Stimulated activated CD4-positive, alpha-beta T cell treated with anti-CD3 and anti-CD28 coated beads, Interleukin-4, amount 100 ng/mL, for 48 hours (primary cell): Measurements from ENCODE around the gene CD28.

Source experiments
- DNase-seq, 2 donors: peaks; one replicate each; pipeline ENCODE4 v3.0.0-alpha.2; 2020; ENCODE audit warnings: low read depth in 2 of 2

Gene CD28

DNA sequence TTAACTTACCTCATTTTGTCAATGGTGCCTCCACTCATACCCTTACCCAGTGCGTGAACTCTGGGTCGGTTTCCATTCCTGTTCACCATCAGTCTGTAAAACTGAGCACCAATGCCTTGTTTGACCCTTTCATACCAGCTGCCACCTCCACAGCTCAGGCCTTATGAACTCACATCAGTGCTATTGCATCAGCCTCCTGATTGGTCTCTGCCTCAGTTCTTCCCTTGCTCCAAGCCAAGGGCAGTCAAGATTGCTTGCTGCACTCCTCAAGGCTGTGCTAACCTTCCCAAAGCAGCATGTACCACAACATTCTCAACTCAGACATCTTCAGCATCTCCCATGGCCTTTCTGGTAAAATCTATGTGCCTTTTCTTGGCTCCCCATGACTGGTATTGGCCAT, 9.3 kb downstream of the CD28 start:
- no peak for DNase-seq

GRCh38 chr2:203718087-203718486, 11.6 kb downstream of the CD28 start:
- DNase-seq = no peak

DNA sequence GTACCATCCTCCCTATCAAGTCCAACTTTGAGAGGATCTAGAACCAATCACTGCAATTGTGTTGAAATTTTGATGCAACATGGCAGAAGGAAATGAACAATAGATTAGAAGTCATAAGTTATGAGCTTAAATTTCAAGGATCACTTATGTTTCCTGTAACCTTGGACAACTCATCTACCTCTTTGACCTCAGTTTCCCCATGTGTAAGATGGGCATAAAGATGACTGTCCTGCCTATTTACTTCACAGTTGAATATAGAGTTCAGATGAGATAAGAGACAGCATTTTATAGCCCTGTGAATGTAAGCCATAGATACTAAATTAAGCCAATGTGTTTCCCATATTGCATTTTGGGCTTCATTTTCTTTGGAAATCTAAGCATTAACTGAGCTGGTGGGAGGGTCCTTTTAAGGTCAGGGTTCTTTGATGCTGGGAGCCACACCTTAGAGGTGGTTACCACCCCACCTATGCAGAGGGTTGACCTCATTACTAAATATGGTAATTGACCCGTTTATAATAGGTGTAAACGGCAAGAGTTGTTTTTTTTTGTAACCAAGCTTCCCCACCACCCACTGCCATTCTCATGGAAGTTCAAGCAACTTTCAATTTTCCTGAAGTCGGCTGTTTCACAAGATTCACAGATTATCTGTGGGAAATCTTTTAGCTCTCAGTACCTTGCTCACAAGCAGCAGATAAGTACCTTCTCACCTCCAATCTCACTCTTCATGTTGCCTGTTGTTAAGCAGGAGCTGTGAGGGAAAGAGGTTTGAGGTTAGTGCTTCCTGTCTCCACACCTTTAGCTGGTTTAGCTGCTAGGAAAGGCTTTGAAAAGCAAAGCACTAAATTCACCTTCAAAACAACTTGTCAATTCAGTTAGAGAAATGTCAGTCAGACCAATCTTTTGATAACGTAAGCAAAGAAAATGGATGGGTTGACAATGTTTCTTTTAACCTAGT, 13.3 kb downstream of the CD28 start:
- DNase-seq = no peak

DNA sequence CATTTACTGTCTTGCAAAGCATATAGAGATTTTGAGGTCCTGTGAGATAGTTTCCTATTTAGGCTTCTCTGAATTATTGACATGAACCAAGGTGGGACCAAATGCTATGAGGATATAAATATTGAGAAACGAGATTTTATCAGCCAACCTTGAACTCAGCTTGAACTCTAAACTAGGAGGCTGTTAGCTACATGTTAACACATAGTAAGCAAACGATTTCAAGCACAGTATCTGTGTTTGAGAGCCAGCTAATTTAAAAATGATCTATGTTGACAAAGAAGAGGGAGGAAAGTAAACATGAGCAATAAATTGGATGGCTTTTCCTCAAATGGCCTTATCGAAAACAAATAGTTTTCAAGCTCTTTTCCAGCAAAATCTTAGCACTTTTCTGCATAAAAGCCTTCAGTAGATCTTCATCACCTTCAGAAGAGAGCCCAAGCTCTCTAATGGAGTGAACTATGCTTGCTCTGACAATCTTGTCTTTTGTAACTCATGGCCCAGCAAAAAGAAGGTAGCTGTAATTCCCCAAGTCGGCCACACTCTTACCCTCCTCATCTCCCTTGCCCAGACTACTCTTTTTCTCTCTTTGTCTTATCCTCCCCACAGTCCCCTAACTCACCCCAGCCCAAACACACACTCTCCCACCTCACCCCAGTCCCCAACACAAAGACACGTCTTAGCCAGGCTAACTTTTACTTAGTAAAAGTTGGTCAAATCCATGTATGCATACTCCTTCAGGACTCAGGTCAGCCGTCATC, 14.7 kb downstream of the CD28 start:
- no peak for DNase-seq

DNA sequence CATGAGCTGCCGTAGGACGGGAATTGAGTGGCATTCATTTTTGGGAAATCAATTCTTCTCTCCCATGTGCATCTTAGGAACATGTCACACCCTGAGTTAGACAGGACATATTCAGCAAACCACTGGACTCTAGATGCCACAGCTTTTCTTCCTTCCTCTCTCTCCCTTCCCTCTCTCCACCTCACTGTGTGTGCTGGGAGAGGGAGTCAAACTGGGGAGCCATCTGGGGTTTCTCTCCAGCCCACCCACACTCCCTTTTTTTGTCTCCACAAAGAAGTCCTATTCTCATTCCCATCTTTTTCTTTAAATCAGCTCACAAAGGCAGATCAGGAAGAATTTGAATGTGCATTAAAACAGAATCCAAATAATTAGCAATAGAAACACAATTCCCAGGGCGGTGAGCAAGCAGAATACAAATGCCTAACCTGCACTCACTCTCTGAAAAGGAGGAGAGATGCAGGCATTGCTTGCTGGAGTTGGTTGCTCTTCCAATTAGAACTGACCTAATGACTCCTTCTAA, 15.4 kb downstream of the CD28 start:
- DNase-seq = no peak

DNA sequence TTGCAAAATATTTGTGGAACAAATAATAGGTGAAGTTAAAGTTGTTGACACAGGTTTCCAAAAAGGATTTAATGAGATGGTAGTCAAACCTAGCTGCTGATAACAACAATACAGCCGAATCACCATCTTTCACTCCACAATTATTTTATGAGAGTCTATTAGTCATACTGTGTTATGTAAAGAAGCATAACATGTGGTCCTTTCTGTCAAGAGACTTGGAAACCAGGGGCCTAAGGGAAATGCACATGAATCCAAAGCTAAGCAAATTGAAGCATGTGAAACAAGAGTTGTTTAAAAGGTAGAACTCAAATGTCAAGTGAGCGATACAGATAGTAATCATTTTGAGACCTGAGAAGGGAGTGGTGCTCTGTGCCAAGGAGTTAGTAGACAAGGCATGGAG, 16.0 kb downstream of the CD28 start:
- DNase-seq = no peak

DNA sequence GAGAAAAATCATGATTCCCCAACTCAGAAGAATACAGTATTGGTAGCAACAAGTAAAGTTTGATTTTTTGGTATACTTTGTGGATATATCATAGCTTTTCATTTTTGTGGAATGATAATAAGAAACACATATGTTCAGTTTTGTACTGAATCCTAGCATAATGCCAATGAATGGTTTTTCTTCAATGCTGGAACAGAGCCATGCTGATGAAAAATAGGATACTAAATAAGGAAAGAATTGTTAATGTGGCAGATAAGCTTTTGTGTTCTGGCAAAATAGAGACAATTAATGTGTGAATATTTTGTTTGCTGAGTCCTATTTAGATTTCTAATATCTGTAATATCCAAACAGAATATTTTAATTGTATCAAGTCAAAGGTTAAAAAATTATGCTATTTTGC, 21.9 kb downstream of the CD28 start:
- DNase-seq = no peak

GRCh38 chr2:203730076-203730729, 23.8 kb downstream of the CD28 start:
- no peak for DNase-seq

- DNase-seq = no peak
Observed at GRCh38 chr2:203730883-203731282, 24.4 kb downstream of the CD28 start.

GRCh38 chr2:203732092-203732952, 25.9 kb downstream of the CD28 start:
- DNase-seq = no peak

GRCh38 chr2:203732953-203733510, 26.6 kb downstream of the CD28 start:
- no peak for DNase-seq

DNA sequence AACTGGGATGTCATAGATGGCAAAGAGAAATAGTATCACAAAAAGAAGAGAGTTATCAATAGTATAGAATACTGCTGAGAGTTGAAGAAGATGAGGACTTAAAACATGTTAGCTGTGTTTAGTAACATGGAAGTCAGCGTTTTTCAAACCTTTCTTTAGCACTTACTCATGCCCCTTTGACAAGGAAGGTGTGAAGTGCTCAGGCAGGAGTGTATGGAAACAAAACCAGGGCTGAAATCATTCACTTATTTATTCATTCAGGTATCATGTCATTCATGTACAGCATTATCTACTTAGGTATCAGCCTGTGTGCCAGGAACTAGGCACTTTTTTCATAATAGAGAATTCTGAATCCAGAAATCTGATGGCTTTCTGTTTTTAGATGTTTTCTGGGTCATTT, 27.2 kb downstream of the CD28 start:
- no peak for DNase-seq

DNA sequence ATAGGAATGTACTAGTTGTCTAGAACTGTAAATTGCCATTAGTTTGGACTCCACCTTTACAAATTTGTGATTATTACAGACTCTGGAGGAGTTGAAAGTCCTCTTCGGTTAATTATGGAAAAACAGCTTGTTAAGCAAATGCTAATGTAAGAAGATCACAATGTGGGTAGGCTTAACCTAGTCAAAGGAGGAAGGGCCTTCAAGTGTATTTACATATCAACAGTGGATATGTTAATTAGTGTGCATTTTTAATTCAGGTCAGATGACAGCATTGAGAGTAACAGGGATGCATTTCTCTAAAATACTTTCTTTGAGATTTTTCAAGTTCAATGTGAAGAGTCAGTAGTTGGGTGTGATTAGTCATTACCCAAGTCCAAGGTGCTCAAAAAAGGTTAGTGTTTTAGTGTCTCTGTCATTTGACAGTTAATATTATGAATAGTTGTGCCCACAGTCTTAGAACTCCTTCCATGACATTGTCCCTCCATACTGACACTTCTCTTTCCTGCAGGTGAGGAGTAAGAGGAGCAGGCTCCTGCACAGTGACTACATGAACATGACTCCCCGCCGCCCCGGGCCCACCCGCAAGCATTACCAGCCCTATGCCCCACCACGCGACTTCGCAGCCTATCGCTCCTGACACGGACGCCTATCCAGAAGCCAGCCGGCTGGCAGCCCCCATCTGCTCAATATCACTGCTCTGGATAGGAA, 28.0 kb downstream of the CD28 start:
- DNase-seq = peak in 1 of 2 donors; percentile 32

DNA sequence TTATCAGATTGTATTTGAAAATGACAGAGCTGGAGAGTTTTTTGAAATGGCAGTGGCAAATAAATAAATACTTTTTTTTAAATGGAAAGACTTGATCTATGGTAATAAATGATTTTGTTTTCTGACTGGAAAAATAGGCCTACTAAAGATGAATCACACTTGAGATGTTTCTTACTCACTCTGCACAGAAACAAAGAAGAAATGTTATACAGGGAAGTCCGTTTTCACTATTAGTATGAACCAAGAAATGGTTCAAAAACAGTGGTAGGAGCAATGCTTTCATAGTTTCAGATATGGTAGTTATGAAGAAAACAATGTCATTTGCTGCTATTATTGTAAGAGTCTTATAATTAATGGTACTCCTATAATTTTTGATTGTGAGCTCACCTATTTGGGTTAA, 30.9 kb downstream of the CD28 start:
- no peak for DNase-seq

- DNase-seq = no peak
Observed at GRCh38 chr2:203739351-203739750, 32.9 kb downstream of the CD28 start.

GRCh38 chr2:203740871-203741281, 34.4 kb downstream of the CD28 start:
- DNase-seq = no peak

GRCh38 chr2:203741566-203741965, 35.1 kb downstream of the CD28 start:
- DNase-seq = no peak

DNA sequence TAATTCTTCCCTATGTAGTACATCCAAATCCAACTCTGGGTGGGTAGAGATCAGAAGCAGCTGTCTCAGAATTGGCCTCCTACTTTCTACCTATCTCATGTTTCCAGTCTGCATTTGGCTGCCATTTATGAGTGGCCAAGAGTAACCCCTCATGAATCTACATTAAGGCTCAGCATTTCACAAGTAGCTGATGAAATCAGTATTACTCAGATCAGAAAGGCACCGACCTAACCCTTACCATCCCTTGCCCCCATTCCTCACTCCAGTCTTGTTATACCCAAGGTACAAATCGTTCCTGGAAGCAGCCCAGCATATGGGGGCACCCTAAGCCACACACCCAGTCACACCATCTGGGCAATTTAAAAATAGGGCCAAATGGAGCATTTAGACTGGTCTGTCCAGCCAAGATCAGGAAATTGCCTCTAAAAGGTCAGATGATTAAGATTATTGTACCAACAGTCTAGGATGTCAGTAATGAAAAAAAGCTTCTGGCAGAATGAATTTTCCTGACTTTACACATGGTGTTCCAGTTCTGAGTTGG, 37.1 kb downstream of the CD28 start:
- no peak for DNase-seq

DNA sequence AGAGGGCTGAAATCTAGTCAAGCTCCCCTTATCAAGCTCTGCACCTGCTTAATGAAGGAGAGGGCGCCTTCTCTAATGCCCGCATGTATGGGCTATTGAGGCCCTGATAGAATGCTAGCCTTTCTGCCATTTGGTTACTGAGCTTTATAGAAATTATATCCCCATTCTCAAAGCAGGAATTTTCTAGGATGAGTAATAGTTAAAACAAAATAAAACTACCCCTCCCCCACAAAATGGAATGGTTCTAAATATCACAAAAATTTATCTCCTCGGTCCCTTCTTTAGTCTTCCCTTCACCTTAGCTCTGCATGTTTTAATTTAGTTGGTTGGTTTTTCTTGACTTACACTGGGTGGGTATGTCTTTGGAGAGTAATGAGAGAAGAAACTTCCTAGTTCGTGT, 37.7 kb downstream of the CD28 start:
- DNase-seq = no peak

- no peak for DNase-seq
Observed at GRCh38 chr2:203745267-203745666, 38.8 kb downstream of the CD28 start.
